ENCODE data around the gene HLA-DOA.

HLA-DOA gene

DNA sequence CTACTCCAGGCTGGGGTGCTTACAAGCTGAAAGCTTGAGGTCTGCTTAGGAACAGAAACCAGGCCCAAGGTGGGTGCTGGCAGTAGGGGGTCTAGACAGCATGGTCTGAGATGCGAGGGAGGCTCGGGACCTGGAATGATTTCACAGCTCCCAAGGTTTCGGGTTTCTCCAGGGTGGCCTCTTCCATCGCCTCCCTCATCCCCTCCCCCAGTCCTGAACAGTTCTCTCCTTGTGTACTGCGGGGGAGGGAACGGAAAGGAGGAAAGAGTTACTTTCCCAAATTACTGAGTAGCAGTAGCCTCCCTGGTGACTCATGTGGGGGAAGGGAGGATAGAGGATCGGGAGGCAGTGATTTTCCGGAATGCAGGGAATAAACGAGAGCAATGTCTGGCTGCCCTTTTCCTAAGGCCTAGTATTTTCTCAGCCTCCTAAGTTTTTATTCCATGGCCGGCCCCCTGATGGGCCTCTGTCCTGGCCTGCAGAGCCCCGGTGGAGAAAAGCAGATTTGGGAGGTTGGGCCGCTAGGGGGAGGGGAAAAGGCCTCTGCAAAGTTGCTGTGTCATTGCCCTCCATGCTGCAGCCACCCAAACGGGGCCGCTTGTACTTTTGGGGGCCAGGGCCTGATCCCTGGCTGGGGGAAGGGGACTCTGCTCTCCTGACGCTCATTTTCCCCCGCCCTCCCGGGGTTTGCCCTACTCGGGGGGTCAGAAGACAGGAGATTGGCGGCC, 39.5 kb downstream of the HLA-DOA start:
- Mint-ChIP-seq H3K9me3 (no peaks in the 10 kb centered on the region), H3K4me3 (peak overlapping the region; percentile 89 to 97), H3K27me3 (no peaks in the 10 kb centered on the region), H3K27ac (peak overlapping the region; percentile 100), H3K36me3 (peaks cover 51 to 77% of the 10 kb centered on the region in 2 donors), H3K4me1 (peaks cover 30 to 48% of the 10 kb centered on the region in 2 donors)
- peak in 1 of 2 donors; percentile 1 for ATAC-seq (replicated peaks)
- peak; percentile 82 for DNase-seq

- ATAC-seq (replicated peaks) (peak; percentile 10 to 14), DNase-seq (peak; percentile 64)
- H3K27me3 Mint-ChIP-seq, result no peaks in the 10 kb centered on the region
- peak overlapping the region; percentile 89 to 97 for H3K4me3 Mint-ChIP-seq
- no peaks in the 10 kb centered on the region for H3K9me3 Mint-ChIP-seq
- H3K27ac Mint-ChIP-seq, result peak overlapping the region; percentile 100
- H3K4me1 Mint-ChIP-seq, result peaks cover 31 to 47% of the 10 kb centered on the region in 2 donors
- H3K36me3 Mint-ChIP-seq, result peaks cover 45 to 71% of the 10 kb centered on the region in 2 donors
Measured at GRCh38 chr6:32968867-32969684, 40.3 kb downstream of the HLA-DOA start.

GRCh38 chr6:32968093-32968866, 41.1 kb downstream of the HLA-DOA start, which contains the start of gene BRD2:
Gene BRD2, plus strand, starts transcription at chr6:32968594. Its CDS starts 4,305 bp downstream, at chr6:32972899.
- peak; percentile 95 for DNase-seq
- peak; percentile 31 to 47 for ATAC-seq (replicated peaks)
- Mint-ChIP-seq H3K4me3 (peak within 1 kb of the TSS; percentile 89 to 97), H3K4me1 (peaks cover 32 to 51% of the 10 kb centered on the region in 2 donors), H3K27ac (peak within 1 kb of the TSS; percentile 100), H3K36me3 (peaks cover 37 to 63% of the 10 kb centered on the region in 2 donors), H3K27me3 (no peaks in the 10 kb centered on the region), H3K9me3 (no peaks in the 10 kb centered on the region)

DNA sequence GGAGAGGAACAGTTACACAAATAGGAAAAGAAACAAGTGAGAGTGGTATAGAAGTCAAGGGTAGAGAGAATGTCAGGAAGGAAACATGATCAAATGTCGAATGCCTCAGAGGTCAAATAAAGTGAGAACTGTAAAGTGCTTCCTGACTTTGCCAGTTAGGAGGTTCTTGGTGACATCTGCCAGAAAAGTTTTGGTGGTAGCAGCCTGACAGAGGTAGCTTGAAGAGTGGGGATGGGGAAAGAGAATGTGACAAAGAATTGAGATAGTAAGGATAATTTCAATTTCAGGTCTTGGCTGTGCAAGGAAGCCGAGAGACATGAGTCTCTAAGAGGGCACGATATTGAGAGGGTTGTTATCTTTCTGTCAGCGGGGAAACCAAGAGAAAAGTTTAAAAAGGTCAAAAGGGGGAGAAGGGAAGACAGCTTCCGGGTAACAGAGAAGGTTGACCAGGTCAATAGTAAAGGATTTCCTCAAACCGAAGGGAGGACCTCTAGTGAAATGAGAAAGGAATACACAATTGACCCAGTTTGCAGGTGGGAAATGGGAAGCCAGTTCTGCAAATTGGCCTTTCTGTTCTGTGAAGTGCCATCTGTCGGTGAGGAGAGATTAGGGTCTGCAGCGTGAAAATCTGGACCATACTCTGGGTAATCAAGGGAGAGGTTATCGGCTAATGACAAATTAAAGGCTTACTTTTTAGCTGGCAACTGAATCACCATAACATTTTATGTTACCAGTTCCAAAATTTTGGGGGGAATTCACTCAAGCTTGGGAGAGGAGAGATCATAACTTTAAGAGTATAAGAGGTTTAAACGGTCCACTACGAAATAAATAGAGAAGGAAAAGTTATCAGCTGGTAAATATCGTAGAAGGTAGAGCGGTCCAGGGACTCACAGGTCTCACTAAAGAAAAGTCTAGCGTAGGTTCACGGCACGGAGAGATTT, 42.0 kb downstream of the HLA-DOA start:
- Mint-ChIP-seq H3K27me3 (no peaks in the 10 kb centered on the region), H3K4me3 (peak overlapping the region; percentile 89 to 97), H3K4me1 (peaks cover 34 to 54% of the 10 kb centered on the region in 2 donors), H3K36me3 (peaks cover 29 to 55% of the 10 kb centered on the region in 2 donors), H3K9me3 (no peaks in the 10 kb centered on the region), H3K27ac (peak overlapping the region; percentile 100)
- DNase-seq (peak; percentile 41), ATAC-seq (replicated peaks) (no peak)

DNA sequence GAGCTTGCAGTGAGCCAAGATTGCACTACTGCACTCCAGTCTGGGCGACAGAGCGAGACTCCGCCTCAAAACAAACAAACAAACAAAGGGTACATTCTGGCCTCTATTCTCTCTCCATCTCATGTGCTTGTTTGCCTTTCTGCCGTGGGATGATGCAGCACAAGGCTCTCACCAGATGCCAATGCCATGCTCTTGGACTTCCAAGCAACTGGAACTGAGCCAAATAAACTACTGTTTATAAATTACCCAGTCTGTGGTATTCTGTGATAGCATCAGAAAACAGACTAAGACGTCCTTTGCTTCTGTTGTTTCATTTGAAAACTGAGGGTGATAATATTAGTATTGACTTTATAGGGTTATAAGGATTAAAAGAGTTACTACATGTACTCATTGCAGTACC, 44.6 kb downstream of the HLA-DOA start:
- H3K4me3 Mint-ChIP-seq, result no peak overlapping the region
- H3K9me3 Mint-ChIP-seq, result no peaks in the 10 kb centered on the region
- DNase-seq, result no peak
- no peak for ATAC-seq (replicated peaks)
- peaks cover 40 to 64% of the 10 kb centered on the region in 2 donors for H3K4me1 Mint-ChIP-seq
- H3K27ac Mint-ChIP-seq, result no peak overlapping the region
- peaks cover 10 to 28% of the 10 kb centered on the region in 2 donors for H3K36me3 Mint-ChIP-seq
- H3K27me3 Mint-ChIP-seq, result no peaks in the 10 kb centered on the region

GRCh38 chr6:32963866-32964265, 45.5 kb downstream of the HLA-DOA start:
- peaks cover 9 to 19% of the 10 kb centered on the region in 2 donors for H3K36me3 Mint-ChIP-seq
- no peak overlapping the region for H3K4me3 Mint-ChIP-seq
- no peaks in the 10 kb centered on the region for H3K27me3 Mint-ChIP-seq
- no peaks in the 10 kb centered on the region for H3K9me3 Mint-ChIP-seq
- peaks cover 43 to 61% of the 10 kb centered on the region in 2 donors for H3K4me1 Mint-ChIP-seq
- DNase-seq (no peak), ATAC-seq (replicated peaks) (no peak)
- peak overlapping the region; percentile 1 for H3K27ac Mint-ChIP-seq

DNA sequence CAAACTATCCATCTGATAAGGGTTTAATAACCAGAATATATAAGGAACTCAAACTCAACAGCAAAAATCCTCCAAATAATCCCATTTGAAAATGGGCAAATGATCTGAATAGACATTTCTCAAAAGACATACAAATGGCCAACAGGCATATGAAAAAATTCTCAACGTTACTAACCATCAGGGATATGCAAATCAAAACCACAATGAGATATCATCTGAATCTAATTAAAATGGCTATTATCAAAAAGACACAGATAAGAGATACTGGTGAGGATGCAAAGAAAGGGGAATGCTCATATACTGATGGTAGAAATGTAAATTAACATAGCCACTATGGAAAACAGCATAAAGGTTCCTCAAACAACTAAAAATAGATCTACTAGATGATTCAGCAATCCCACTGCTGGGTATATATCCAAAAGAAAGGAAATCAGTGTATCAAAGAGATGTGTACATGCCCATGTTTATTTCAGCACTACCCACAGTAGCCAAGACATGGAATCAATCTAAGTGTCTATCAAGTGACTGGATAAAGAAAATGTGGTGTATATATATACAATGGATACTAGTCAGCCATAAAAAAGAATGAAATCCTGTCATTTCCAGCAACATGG, 47.1 kb downstream of the HLA-DOA start:
- DNase-seq (no peak), ATAC-seq (replicated peaks) (no peak)
- Mint-ChIP-seq H3K36me3 (peaks cover 10 to 17% of the 10 kb centered on the region in 2 donors), H3K27me3 (no peaks in the 10 kb centered on the region), H3K4me1 (peaks cover 46 to 56% of the 10 kb centered on the region in 2 donors), H3K4me3 (no peak overlapping the region), H3K9me3 (peaks cover 0 to 5% of the 10 kb centered on the region in 2 donors), H3K27ac (no peak overlapping the region)

DNA sequence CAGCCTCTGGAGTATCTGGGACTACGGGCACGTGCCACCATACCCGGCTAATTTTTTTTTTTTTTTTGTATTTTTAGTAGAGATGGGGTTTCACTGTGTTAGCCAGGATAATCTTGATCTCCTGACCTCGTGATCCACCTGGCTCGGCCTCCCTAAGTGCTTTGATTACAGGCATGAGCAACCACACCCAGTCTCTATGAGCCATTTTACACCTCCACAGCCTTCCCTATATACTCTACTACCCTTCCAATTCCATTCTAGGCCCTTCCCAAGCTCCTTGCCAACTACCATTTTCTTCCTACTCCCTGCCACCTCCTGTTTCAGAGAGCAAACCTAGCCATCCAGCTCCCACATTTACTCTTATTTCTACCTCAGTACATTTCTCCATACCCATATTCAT, 48.8 kb downstream of the HLA-DOA start:
- ATAC-seq (replicated peaks) (no peak), DNase-seq (no peak)
- Mint-ChIP-seq H3K27me3 (no peaks in the 10 kb centered on the region), H3K9me3 (peaks cover 0 to 5% of the 10 kb centered on the region in 2 donors), H3K4me1 (peaks cover 44 to 52% of the 10 kb centered on the region in 2 donors), H3K27ac (no peak overlapping the region), H3K4me3 (no peak overlapping the region), H3K36me3 (peaks cover 10 to 13% of the 10 kb centered on the region in 2 donors)

GRCh38 chr6:32956176-32956575, 53.2 kb downstream of the HLA-DOA start:
- no peak for ATAC-seq (replicated peaks)
- Mint-ChIP-seq H3K4me3 (no peak overlapping the region), H3K4me1 (peaks cover 43 to 56% of the 10 kb centered on the region in 2 donors)

GRCh38 chr6:32954986-32955802, 54.2 kb downstream of the HLA-DOA start:
- Mint-ChIP-seq H3K9me3 (peaks cover 0 to 5% of the 10 kb centered on the region in 2 donors), H3K36me3 (peaks cover 28 to 29% of the 10 kb centered on the region in 2 donors), H3K4me1 (peaks cover 47 to 56% of the 10 kb centered on the region in 2 donors), H3K27ac (peak overlapping the region; percentile 99), H3K4me3 (peak overlapping the region; percentile 1 to 11), H3K27me3 (no peaks in the 10 kb centered on the region)
- ATAC-seq (replicated peaks) (no peak), DNase-seq (no peak)

More at GRCh38 chr6:32956176-32956575, 53.2 kb downstream of the HLA-DOA start:
- DNase-seq, result no peak
- no peaks in the 10 kb centered on the region for H3K27me3 Mint-ChIP-seq
- H3K36me3 Mint-ChIP-seq, result peaks cover 19 to 24% of the 10 kb centered on the region in 2 donors
- H3K9me3 Mint-ChIP-seq, result peaks cover 0 to 5% of the 10 kb centered on the region in 2 donors
- H3K27ac Mint-ChIP-seq, result peak overlapping the region; percentile 59

DNA sequence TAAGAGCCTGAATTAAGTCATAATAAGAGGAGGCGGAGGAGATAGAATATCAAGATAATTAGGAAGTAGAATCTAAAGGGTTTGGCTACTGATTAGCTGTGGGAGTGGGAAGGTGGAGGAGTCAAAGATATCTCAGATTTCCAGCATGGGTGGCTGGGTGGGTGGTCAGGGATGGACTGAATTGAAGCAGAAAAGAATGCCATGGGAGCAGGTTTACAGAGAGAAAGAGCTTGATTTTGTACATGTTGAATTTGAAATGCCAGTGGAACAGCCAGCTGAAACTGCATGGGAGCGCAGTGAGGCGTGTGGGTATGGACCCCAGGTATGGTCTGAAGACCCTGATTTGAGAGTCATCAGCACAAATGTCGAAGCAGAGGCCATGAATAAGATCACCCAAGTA, 55.1 kb downstream of the HLA-DOA start:
- Mint-ChIP-seq H3K27me3 (no peaks in the 10 kb centered on the region), H3K27ac (peak overlapping the region; percentile 99), H3K36me3 (peaks cover 34 to 37% of the 10 kb centered on the region in 2 donors), H3K9me3 (peaks cover 0 to 5% of the 10 kb centered on the region in 2 donors), H3K4me1 (peaks cover 54 to 66% of the 10 kb centered on the region in 2 donors), H3K4me3 (peak overlapping the region; percentile 99)
- DNase-seq (no peak), ATAC-seq (replicated peaks) (no peak)

Measured in stimulated activated naive B cell treated with anti-CD40 and anti-IgM and Interleukin-4, amounts not matched to agents 10 μg/mL and 1 μg/mL and 100 μg/mL, for 72 hours (primary cell).